ENCODE measurements around the gene SLAMF1.

DNA sequence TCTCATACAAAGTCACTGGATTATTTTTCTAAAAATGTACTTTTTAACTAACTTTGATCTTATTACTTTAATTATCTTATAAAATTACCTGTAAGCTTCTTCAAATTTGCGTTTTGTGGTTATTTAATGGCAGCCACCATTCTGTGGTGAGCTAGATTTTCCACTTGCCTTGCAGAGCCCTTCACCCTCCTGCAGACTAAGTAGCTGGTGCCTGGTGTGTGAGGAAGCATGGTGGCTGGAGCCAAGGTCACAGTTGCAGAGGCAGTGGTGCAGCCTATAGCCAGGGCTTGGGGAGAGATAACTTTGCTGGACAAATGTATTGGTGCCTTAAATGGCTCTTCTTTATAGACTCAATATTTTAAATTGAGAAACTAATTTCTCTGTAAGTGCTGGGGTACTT is 56.4 kb downstream of the SLAMF1 start:
- TF ChIP-seq, protein P1, sequence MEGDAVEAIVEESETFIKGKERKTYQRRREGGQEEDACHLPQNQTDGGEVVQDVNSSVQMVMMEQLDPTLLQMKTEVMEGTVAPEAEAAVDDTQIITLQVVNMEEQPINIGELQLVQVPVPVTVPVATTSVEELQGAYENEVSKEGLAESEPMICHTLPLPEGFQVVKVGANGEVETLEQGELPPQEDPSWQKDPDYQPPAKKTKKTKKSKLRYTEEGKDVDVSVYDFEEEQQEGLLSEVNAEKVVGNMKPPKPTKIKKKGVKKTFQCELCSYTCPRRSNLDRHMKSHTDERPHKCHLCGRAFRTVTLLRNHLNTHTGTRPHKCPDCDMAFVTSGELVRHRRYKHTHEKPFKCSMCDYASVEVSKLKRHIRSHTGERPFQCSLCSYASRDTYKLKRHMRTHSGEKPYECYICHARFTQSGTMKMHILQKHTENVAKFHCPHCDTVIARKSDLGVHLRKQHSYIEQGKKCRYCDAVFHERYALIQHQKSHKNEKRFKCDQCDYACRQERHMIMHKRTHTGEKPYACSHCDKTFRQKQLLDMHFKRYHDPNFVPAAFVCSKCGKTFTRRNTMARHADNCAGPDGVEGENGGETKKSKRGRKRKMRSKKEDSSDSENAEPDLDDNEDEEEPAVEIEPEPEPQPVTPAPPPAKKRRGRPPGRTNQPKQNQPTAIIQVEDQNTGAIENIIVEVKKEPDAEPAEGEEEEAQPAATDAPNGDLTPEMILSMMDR (IDR thresholded peaks at IDR 0.05): no peak
- no peak for TF ChIP-seq POLR2AphosphoS5 (IDR thresholded peaks at IDR 0.05)
